SK-N-MC (cell line): ENCODE data around the gene CREBRF.

ENCODE experiments used
- EZH2 ChIP-seq: fragments of 200-600 bp; sonication (generic); IDR thresholded peaks from one replicate; pipeline ENCODE4 v1.6.1; 2017; ENCODE audit warnings: antibody characterized with exemption
- POLR2AphosphoS5 ChIP-seq: IDR thresholded peaks from 2 replicates; pipeline ENCODE4 v1.6.1; 2012; ENCODE audit warnings: mild to moderate bottlenecking, low read depth, low read length, borderline replicate concordance

GRCh38 chr5:173188280-173188679 lies 132.1 kb downstream of the CREBRF start:
- TF ChIP-seq POLR2AphosphoS5 (no peak), EZH2 (no peak)
